Right lobe of liver (tissue), 4 donors: Measurements from ENCODE around the gene CCL17.

Experiments
- CTCF ChIP-seq, 4 donors: fragments of 200-600 bp in 3 of 4; fragments of 450-650 bp in 1 of 4; IDR thresholded peaks; one replicate each; pipeline versions ENCODE4 v1.5.1 to v1.8.0; 2016 to 2022; ENCODE audit warnings: antibody characterized with exemption in 4 of 4, mild to moderate bottlenecking in 2 of 4
- POLR2A ChIP-seq: fragments of 450-650 bp; IDR thresholded peaks from one replicate; pipeline ENCODE4 v1.6.1; 2017; ENCODE audit warnings: antibody characterized with exemption, mild to moderate bottlenecking
- donor health status: DM: no; HTN: no; CAD: no.
- donor health status: DM: no; HTN: no; CAD: no.
- donor health status: DM: no; HTN: yes; CAD: no.

- TF ChIP-seq CTCF (IDR thresholded peaks at IDR 0.05): no peak
- no peak for TF ChIP-seq POLR2A
These were observed 48.0 kb upstream of the CCL17 start for GRCh38 chr16:57356547-57356946.
